Transverse colon (tissue), 4 donors: Measurements from ENCODE around the gene HMCN1.

ENCODE experiments used
- CTCF ChIP-seq, 5 experiments: fragments of 200-600 bp in 3 of 5; fragments of 450-650 bp in 2 of 5; sonication (generic) in 3 of 5; IDR thresholded peaks; 1 replicate in 2 of 5; 2 replicates in 3 of 5; pipeline ENCODE4 v1.5.1; 2016 to 2017; ENCODE audit warnings: antibody characterized with exemption in 5 of 5, inconsistent platforms in 3 of 5, mild to moderate bottlenecking in 2 of 5, moderate library complexity in 1 of 5
- EP300 ChIP-seq: sonication (generic); formaldehyde crosslinking; IDR thresholded peaks from one replicate; pipeline ENCODE4 v1.6.1; 2017; ENCODE audit warnings: antibody characterized with exemption, low read depth
- POLR2A ChIP-seq: fragments of 450-650 bp; IDR thresholded peaks from one replicate; pipeline ENCODE4 v1.6.1; 2016; ENCODE audit warnings: antibody characterized with exemption, mild to moderate bottlenecking, moderate library complexity
- POLR2AphosphoS5 ChIP-seq, 3 donors: sonication (generic); formaldehyde crosslinking; IDR thresholded peaks; one replicate each; pipeline ENCODE4 v1.6.1; 2016; ENCODE audit warnings: antibody characterized with exemption in 3 of 3

- TF ChIP-seq CTCF (IDR thresholded peaks at IDR 0.05) (no peak), POLR2A (no peak), POLR2AphosphoS5 (IDR thresholded peaks at IDR 0.05) (no peak), EP300 (no peak)
Measured at GRCh38 chr1:185869590-185869989, 135.4 kb downstream of the HMCN1 start.
